ENCODE results near the gene OVOL2.

- TF ChIP-seq GATA2 (IDR thresholded peaks at IDR 0.05; ENCODE audit: low read depth, low read length) = no peak
- TF ChIP-seq GATA3 (IDR thresholded peaks at IDR 0.05; ENCODE audit: low read depth, low read length) = no peak
Measured at GRCh38 chr20:18006684-18007083, 51.0 kb downstream of the OVOL2 start.
